Ishikawa (cell line): ENCODE measurements around the gene TSPEAR.

Experiments used
- CEBPB ChIP-seq: IDR thresholded peaks from 2 replicates; pipeline ENCODE4 v1.6.1; 2012
- CREB1 ChIP-seq: IDR thresholded peaks from 2 replicates; pipeline ENCODE4 v1.6.1; 2012; ENCODE audit warnings: low read depth
- EGR1 ChIP-seq: IDR thresholded peaks from 2 replicates; pipeline ENCODE4 v1.6.1; 2012
- EP300 ChIP-seq: IDR thresholded peaks from 2 replicates; pipeline ENCODE4 v1.6.1; 2012; ENCODE audit warnings: borderline replicate concordance
- FOXM1 ChIP-seq: IDR thresholded peaks from 2 replicates; pipeline ENCODE4 v1.6.1; 2012; ENCODE audit warnings: low read depth, borderline replicate concordance
- NFIC ChIP-seq: IDR thresholded peaks from 2 replicates; pipeline ENCODE4 v1.6.1; 2012
- RAD21 ChIP-seq: IDR thresholded peaks from 2 replicates; pipeline ENCODE4 v1.6.1; 2012; ENCODE audit warnings: low read depth
- TAF1 ChIP-seq: IDR thresholded peaks from 2 replicates; pipeline ENCODE4 v1.6.1; 2012; ENCODE audit warnings: low read depth, mild to moderate bottlenecking
- TCF12 ChIP-seq: IDR thresholded peaks from 2 replicates; pipeline ENCODE4 v1.6.1; 2012; ENCODE audit warnings: low read depth
- TEAD4 ChIP-seq: IDR thresholded peaks from 2 replicates; pipeline ENCODE4 v1.6.1; 2012
- YY1 ChIP-seq: IDR thresholded peaks from 2 replicates; pipeline ENCODE4 v1.6.1; 2012; ENCODE audit warnings: low read depth
- ZBTB7A ChIP-seq: IDR thresholded peaks from 2 replicates; pipeline ENCODE4 v1.6.1; 2012; ENCODE audit warnings: low read depth
- TF ChIP-seq, protein P1 (sequence below): IDR thresholded peaks from 2 replicates; pipeline ENCODE4 v1.6.1; 2012
- TF ChIP-seq, protein P2 (sequence below): IDR thresholded peaks from 2 replicates; pipeline ENCODE4 v1.6.1; 2012; ENCODE audit warnings: low read depth, mild to moderate bottlenecking
- TF ChIP-seq, protein P3 (sequence below): IDR thresholded peaks from 2 replicates; pipeline ENCODE4 v1.6.1; 2012

TSPEAR gene

DNA sequence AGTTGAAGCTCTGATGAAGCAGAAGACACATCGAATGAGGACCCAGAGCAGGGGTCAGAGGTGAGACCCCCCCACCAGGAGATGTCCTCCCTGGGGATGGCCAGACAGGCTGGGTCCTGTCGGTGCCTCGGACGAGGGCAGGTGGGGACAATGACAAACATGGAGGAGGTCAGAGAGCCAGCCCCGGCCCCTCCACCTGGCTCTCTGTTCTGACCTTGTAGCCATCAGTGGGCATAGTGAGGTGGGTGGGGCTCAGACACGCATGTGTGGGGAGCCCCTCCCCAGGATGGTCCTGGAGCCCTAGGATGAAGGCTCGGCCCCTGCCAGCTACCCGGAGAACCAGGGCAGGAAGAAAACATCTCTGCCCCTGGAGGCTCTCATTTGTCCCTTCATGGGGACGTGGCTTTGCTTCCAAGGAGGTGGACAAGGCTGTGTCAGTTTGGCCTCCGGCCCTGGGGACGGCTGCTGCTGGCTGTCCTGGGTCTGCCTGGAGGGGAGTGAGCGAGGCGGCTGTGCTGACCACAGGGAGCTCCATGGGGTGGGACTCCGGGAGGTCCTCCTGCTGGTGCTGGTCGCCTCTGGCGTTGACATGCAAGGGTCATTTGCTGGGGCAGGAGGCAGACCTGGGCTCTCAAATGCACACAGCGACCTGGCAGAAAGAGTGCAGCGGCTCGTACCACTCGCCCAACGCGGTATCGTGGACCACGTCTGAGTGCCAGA, 121.6 kb downstream of the TSPEAR start:
- TF ChIP-seq, protein P1, sequence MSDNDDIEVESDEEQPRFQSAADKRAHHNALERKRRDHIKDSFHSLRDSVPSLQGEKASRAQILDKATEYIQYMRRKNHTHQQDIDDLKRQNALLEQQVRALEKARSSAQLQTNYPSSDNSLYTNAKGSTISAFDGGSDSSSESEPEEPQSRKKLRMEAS = no peak
- no peak for TF ChIP-seq TAF1
- no peak for TF ChIP-seq EGR1
- TF ChIP-seq, protein P2, sequence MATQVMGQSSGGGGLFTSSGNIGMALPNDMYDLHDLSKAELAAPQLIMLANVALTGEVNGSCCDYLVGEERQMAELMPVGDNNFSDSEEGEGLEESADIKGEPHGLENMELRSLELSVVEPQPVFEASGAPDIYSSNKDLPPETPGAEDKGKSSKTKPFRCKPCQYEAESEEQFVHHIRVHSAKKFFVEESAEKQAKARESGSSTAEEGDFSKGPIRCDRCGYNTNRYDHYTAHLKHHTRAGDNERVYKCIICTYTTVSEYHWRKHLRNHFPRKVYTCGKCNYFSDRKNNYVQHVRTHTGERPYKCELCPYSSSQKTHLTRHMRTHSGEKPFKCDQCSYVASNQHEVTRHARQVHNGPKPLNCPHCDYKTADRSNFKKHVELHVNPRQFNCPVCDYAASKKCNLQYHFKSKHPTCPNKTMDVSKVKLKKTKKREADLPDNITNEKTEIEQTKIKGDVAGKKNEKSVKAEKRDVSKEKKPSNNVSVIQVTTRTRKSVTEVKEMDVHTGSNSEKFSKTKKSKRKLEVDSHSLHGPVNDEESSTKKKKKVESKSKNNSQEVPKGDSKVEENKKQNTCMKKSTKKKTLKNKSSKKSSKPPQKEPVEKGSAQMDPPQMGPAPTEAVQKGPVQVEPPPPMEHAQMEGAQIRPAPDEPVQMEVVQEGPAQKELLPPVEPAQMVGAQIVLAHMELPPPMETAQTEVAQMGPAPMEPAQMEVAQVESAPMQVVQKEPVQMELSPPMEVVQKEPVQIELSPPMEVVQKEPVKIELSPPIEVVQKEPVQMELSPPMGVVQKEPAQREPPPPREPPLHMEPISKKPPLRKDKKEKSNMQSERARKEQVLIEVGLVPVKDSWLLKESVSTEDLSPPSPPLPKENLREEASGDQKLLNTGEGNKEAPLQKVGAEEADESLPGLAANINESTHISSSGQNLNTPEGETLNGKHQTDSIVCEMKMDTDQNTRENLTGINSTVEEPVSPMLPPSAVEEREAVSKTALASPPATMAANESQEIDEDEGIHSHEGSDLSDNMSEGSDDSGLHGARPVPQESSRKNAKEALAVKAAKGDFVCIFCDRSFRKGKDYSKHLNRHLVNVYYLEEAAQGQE = no peak
- no peak for TF ChIP-seq YY1
- no peak for TF ChIP-seq EP300
- no peak for TF ChIP-seq ZBTB7A
- no peak for TF ChIP-seq TCF12
- TF ChIP-seq, protein P3, sequence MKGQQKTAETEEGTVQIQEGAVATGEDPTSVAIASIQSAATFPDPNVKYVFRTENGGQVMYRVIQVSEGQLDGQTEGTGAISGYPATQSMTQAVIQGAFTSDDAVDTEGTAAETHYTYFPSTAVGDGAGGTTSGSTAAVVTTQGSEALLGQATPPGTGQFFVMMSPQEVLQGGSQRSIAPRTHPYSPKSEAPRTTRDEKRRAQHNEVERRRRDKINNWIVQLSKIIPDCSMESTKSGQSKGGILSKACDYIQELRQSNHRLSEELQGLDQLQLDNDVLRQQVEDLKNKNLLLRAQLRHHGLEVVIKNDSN = no peak
- TF ChIP-seq FOXM1 = no peak
- no peak for TF ChIP-seq TEAD4
- no peak for TF ChIP-seq NFIC
- TF ChIP-seq RAD21 = no peak
- TF ChIP-seq CEBPB = no peak
- no peak for TF ChIP-seq CREB1

DNA sequence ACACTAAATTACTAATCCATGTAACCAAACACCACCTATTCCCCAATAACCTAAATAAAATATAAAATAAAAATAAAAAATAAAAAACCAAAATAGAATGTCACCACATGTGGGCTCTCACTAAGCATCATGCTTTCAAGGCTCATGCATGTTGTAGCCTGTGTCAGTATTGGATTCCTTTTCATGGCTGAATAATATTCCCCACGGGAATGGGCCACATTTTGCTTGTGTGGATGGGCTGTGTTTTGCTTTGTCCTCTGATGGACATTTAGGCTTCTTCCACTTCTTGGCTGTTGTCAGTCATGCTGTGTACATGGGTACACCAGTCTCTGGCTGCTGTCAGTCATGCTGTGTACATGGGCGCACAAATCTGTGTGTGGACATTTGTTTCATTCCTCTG, 122.3 kb downstream of the TSPEAR start:
- TF ChIP-seq EGR1 (no peak), YY1 (no peak), CEBPB (no peak), EP300 (no peak), TEAD4 (no peak), NFIC (no peak), RAD21 (no peak), TCF12 (no peak), CREB1 (no peak), TAF1 (no peak), ZBTB7A (no peak), FOXM1 (no peak)
- TF ChIP-seq, protein P3 = no peak
- TF ChIP-seq, protein P2 = no peak
- TF ChIP-seq, protein P1 = no peak

DNA sequence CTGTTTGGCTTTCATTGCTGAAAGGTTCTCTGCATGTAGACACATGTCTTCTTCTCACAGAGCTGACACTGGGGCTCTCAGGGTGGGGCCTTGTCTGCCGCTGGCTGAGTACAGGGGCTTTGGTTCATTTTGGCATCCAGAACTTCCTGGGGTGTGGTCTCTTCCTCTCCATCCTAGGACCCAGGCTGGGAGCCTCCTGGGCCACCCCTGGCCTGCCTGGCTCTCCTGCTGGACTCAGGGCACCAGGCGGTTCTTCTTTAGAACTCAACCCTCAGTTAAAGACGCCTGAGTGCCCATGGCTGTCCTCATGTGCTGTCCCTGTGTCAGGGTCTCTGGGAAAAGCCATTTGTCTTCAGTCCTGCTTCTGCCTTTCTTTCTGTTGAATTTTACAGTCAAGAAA, 125.5 kb downstream of the TSPEAR start:
- TF ChIP-seq TAF1 = no peak
- TF ChIP-seq CREB1 = no peak
- TF ChIP-seq, protein P2 = no peak
- no peak for TF ChIP-seq ZBTB7A
- no peak for TF ChIP-seq RAD21
- TF ChIP-seq NFIC = no peak
- TF ChIP-seq, protein P3 = no peak
- no peak for TF ChIP-seq CEBPB
- TF ChIP-seq YY1 = no peak
- TF ChIP-seq, protein P1 = no peak
- no peak for TF ChIP-seq EGR1
- TF ChIP-seq TCF12 = no peak
- no peak for TF ChIP-seq TEAD4
- no peak for TF ChIP-seq FOXM1
- no peak for TF ChIP-seq EP300
